GM12892 (cell line): ENCODE measurements around the gene STRIP2.

Experiments
- POLR2A ChIP-seq: IDR thresholded peaks from 2 replicates; pipeline ENCODE4 v1.6.1; 2011; ENCODE audit warnings: low read depth, low read length, control low read depth
- POLR2AphosphoS5 ChIP-seq: IDR thresholded peaks from 2 replicates; pipeline ENCODE4 v1.6.1; 2011; ENCODE audit warnings: low read depth, low read length, control low read depth
- TAF1 ChIP-seq: IDR thresholded peaks from 2 replicates; pipeline ENCODE4 v1.6.1; 2011; ENCODE audit warnings: low read depth, mild to moderate bottlenecking, control low read depth, low read length, borderline replicate concordance

DNA sequence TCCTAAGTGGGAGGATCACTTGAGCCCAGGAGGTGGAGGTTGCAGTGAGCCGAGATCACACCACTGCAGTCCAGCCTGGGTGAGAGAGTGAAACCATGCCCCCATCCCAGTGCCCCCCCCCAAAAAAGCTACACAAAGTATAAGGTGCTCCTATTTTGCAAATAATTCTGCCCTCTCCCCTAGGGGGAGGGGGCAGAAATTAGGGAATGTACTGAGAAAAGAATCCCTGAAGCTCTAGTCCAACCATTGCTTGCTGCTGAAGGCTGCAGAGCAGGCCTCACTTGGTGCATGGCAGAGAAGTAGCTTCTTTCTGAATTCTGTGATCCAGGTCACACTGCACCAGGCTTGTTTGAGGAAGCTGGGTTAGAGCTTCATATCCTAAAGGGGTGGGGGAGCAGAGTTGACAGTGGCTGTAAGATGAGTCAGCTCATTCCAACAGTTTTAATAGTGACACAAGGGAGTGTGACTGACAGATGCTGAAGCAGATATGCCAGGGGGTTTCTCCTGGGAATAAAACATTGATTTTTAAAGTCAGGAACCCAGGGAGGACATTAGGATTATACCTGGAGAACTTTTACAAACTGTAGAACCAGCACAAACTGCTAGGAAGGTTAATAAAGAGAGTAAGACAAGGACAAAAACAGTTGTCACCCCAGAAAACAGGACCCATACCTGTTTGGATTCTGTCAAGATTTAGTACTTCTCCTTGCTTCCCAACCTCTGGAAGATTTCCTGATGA, 32.8 kb upstream of the STRIP2 start:
- TF ChIP-seq POLR2AphosphoS5 (no peak), POLR2A (no peak), TAF1 (no peak)
